OCI-LY3 (cell line): Measurements from ENCODE around the gene MAS1.

Experiments
- H2AFZ ChIP-seq: fragments of 200-600, 300-600 bp; shearing (Covaris generic); 2 replicates; pipeline ENCODE4 v1.6.0; 2014; ENCODE audit warnings: antibody characterized with exemption, low read depth, low read length
- H3K27ac ChIP-seq: fragments of 200-600, 300-600 bp; sonication (generic); 2 replicates; pipeline ENCODE4 v1.5.1; 2014; ENCODE audit warnings: mild to moderate bottlenecking, low read length, moderate library complexity, mixed read lengths
- H3K27me3 ChIP-seq: fragments of 200-600, 300-600 bp; sonication (generic); 2 replicates; pipeline ENCODE4 v1.6.1; 2014; ENCODE audit warnings: low read depth, low read length, mixed read lengths
- H3K36me3 ChIP-seq: fragments of 200-600, 300-600 bp; sonication (generic); replicated peaks from 2 replicates; pipeline ENCODE3; 2014; ENCODE audit warnings: low read depth, low read length, mixed read lengths
- H3K4me1 ChIP-seq: fragments of 300-600, 200-600 bp; sonication (generic); 2 replicates; pipeline ENCODE4 v1.6.1; 2014; ENCODE audit warnings: low read length, mixed read lengths
- H3K4me2 ChIP-seq: fragments of 200-600, 300-600 bp; sonication (generic); 2 replicates; pipeline ENCODE4 v1.6.1; 2014; ENCODE audit warnings: low read length, mixed read lengths
- H3K4me3 ChIP-seq: fragments of 300-600, 200-600 bp; sonication (generic); 2 replicates; pipeline ENCODE4 v1.5.1; 2014; ENCODE audit warnings: antibody characterized with exemption, mild to moderate bottlenecking, low read length, moderate library complexity
- H3K79me2 ChIP-seq: fragments of 300-600, 200-600 bp; shearing (Covaris generic); 2 replicates; pipeline ENCODE4 v1.6.1; 2014; ENCODE audit warnings: mild to moderate bottlenecking, low read length, mixed read lengths
- H3K9ac ChIP-seq: fragments of 300-600, 200-600 bp; shearing (Covaris generic); 2 replicates; pipeline ENCODE4 v1.6.0; 2014; ENCODE audit warnings: mild to moderate bottlenecking, low read length, moderate library complexity
- H3K9me3 ChIP-seq: fragments of 200-600, 300-600 bp; shearing (Covaris generic); 2 replicates; pipeline ENCODE4 v1.6.1; 2014; ENCODE audit warnings: low read length, mixed read lengths; ENCODE audit not compliant: insufficient read depth
- H4K20me1 ChIP-seq: fragments of 200-600, 300-600 bp; sonication (generic); 2 replicates; pipeline ENCODE4 v1.6.1; 2016; ENCODE audit warnings: low read length, mixed read lengths; ENCODE audit not compliant: insufficient read depth
- CTCF ChIP-seq: fragments of 200-600, 300-600 bp; sonication (generic); IDR thresholded peaks from 2 replicates; pipeline ENCODE4 v1.5.1; 2014; ENCODE audit warnings: antibody characterized with exemption, low read length, low read depth
- EZH2phosphoT487 ChIP-seq: fragments of 200-600 bp; shearing (Covaris generic); IDR thresholded peaks from 2 replicates; pipeline ENCODE4 v1.6.1; 2018; ENCODE audit warnings: antibody characterized with exemption, mixed run types, low read depth

The MAS1 gene

DNA sequence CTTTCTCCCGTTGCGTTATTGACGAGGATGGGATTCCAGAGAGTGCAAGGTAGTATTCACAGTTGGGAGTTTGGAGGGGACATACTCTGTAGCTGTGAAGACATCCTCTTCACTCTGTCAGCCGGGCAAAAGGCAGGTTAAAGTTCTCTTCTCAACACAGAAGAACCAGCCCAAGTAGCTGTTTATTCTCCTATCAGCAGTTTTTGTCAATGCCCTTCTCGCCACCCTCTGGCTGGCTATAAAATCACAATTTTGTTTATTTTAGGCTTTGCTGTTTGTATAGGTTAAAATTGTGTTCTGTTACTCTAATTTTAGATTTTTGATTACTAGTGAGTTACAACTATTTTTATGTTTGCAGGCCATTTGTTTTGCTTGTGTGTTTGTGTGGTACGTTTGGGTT, 37.9 kb upstream of the MAS1 start:
- Histone ChIP-seq H3K36me3 (no peaks in the 10 kb centered on the region), H3K9ac (no peak overlapping the region), H3K79me2 (no peaks in the 10 kb centered on the region), H3K4me1 (no peaks in the 10 kb centered on the region), H3K9me3 (no peaks in the 10 kb centered on the region), H3K4me3 (peak overlapping the region; percentile 26; the same call in 1 of the 2 replicates), H3K27me3 (0 out of 2 replicates have a peak, but pooled peaks cover 4% of the 10 kb centered on the region), H2AFZ (peak overlapping the region; percentile 65; the same call in 1 of the 2 replicates), H3K4me2 (peak overlapping the region; percentile 60), H4K20me1 (no peaks in the 10 kb centered on the region), H3K27ac (no peak overlapping the region)
- TF ChIP-seq EZH2phosphoT487: no peak
- peak; percentile 43 for TF ChIP-seq CTCF

DNA sequence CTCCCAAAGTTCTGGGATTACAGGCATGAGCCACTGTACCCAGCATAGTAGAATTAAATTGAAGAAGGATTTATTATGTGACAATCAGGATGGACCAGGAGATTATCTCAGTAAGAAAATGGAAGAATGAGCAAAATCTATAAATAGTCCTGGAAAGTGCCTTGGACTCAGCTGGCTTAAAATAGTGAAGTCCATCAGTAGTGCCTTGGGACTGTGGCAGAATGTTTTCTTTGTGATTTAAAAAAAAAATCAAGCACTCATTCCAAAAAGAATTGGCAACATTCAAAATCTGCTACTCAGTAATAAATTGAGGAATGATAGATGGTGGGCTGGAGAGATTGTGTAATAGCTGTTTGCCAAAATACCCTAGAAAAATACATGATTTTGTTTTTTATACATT, 37.0 kb upstream of the MAS1 start:
- Histone ChIP-seq H3K27me3 (0 out of 2 replicates have a peak, but pooled peaks cover 4% of the 10 kb centered on the region), H3K9me3 (no peaks in the 10 kb centered on the region), H3K36me3 (no peaks in the 10 kb centered on the region), H4K20me1 (no peaks in the 10 kb centered on the region), H3K4me3 (no peak overlapping the region), H3K79me2 (no peaks in the 10 kb centered on the region), H3K27ac (no peak overlapping the region), H3K4me2 (no peak overlapping the region), H3K4me1 (no peaks in the 10 kb centered on the region), H3K9ac (no peak overlapping the region), H2AFZ (no peak overlapping the region)
- TF ChIP-seq EZH2phosphoT487 (no peak), CTCF (no peak)

DNA sequence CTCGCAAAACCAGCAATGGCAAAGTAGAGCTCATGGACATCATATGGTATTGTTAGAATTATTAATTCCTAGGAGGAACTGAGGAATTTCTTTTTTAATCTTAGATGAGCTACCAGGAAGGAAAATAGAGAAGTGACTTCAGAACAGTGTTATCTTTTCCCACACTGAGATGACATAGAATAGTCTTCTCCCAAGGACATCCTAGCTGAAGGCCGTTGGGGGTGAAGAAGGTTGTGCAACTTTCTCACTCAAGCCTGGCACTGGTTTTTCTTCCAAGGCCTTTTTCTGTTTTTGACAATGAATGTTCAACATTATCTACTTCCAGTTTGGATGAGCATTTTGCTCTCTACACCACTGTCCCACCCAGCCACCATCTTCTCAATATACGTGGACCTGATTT, 35.8 kb upstream of the MAS1 start:
- no peak overlapping the region for H3K9ac ChIP-seq
- H3K4me3 ChIP-seq: no peak overlapping the region
- H3K4me1 ChIP-seq: no peaks in the 10 kb centered on the region
- H3K27ac ChIP-seq: no peak overlapping the region
- H3K27me3 ChIP-seq: 0 out of 2 replicates have a peak, but pooled peaks cover 4% of the 10 kb centered on the region
- no peak overlapping the region for H3K4me2 ChIP-seq
- no peaks in the 10 kb centered on the region for H3K79me2 ChIP-seq
- H4K20me1 ChIP-seq: no peaks in the 10 kb centered on the region
- TF ChIP-seq EZH2phosphoT487 (no peak), CTCF (no peak)
- no peak overlapping the region for H2AFZ ChIP-seq
- no peaks in the 10 kb centered on the region for H3K36me3 ChIP-seq
- H3K9me3 ChIP-seq: no peaks in the 10 kb centered on the region

GRCh38 chr6:159858259-159858658, 32.5 kb upstream of the MAS1 start:
- Histone ChIP-seq H2AFZ (no peak overlapping the region), H3K27ac (no peak overlapping the region), H3K9me3 (no peaks in the 10 kb centered on the region), H3K4me2 (no peak overlapping the region), H3K4me1 (no peaks in the 10 kb centered on the region), H3K79me2 (no peaks in the 10 kb centered on the region), H3K27me3 (0 out of 2 replicates have a peak, but pooled peaks cover 4% of the 10 kb centered on the region), H3K36me3 (no peaks in the 10 kb centered on the region), H3K4me3 (no peak overlapping the region), H3K9ac (no peak overlapping the region), H4K20me1 (no peaks in the 10 kb centered on the region)
- no peak for TF ChIP-seq CTCF
- no peak for TF ChIP-seq EZH2phosphoT487
